IPS DF 6.9 (cell line): ENCODE results near the gene CLIC4.
"Not testable (repeated sequence)": the region's sequence is repeated elsewhere in the genome, so short reads cannot be mapped to it uniquely, and the experiment has no call there.

Experiments
- DNase-seq: peaks from one replicate; pipeline ENCODE4 v3.0.0-alpha.2; 2013; ENCODE audit warnings: low read depth, low spot score
- H3K27ac ChIP-seq: one replicate; pipeline ENCODE4 v1.5.1; 2013; ENCODE audit warnings: low read length, control low read depth
- H3K27me3 ChIP-seq: 2 replicates; pipeline ENCODE4 v1.6.1; 2013; ENCODE audit warnings: mild to moderate bottlenecking, low read length; ENCODE audit not compliant: control insufficient read depth, insufficient read depth
- H3K36me3 ChIP-seq: 2 replicates; pipeline ENCODE4 v1.6.1; 2013; ENCODE audit warnings: low read length; ENCODE audit not compliant: control insufficient read depth, insufficient read depth
- H3K4me1 ChIP-seq: 2 replicates; pipeline ENCODE4 v1.6.1; 2013; ENCODE audit warnings: low read length; ENCODE audit not compliant: control insufficient read depth, insufficient read depth
- H3K4me3 ChIP-seq: 2 replicates; pipeline ENCODE4 v1.5.1; 2013; ENCODE audit warnings: mild to moderate bottlenecking, low read length
- H3K9me3 ChIP-seq: 2 replicates; pipeline ENCODE4 v1.6.1; 2013; ENCODE audit warnings: low read length, inconsistent platforms; ENCODE audit not compliant: control insufficient read depth, insufficient read depth
- WGBS: extraction: QIAGEN DNeasy Blood & Tissue Kit; methylation state at CpG from one replicate; pipeline ENCODE4 v1.1.7; 2013; ENCODE audit warnings: mixed read lengths, missing lambda C conversion rate; ENCODE audit not compliant: insufficient read length, insufficient coverage; 5-methylcytosine and 5-hydroxymethylcytosine counted together

Gene CLIC4

GRCh38 chr1:24733342-24733741 lies 11.9 kb upstream of the CLIC4 start:
- H3K9me3 ChIP-seq, H3K4me3 ChIP-seq, H3K4me1 ChIP-seq, H3K36me3 ChIP-seq, H3K27me3 ChIP-seq, DNase-seq, H3K27ac ChIP-seq: not testable (repeated sequence)
- no CpG with 5 or more reads among the region's 7 CpGs for WGBS

GRCh38 chr1:24735156-24735508 lies 10.1 kb upstream of the CLIC4 start:
- WGBS, result no CpG with 5 or more reads among the region's 5 CpGs
- no peaks in the 10 kb centered on the region for H3K36me3 ChIP-seq
- no peak overlapping the region for H3K27ac ChIP-seq
- no peaks in the 10 kb centered on the region for H3K27me3 ChIP-seq
- no peaks in the 10 kb centered on the region for H3K9me3 ChIP-seq
- H3K4me3 ChIP-seq, result no peak overlapping the region
- H3K4me1 ChIP-seq, result no peaks in the 10 kb centered on the region
- no peak for DNase-seq

- Histone ChIP-seq H3K4me1 (no peaks in the 10 kb centered on the region), H3K27me3 (no peaks in the 10 kb centered on the region), H3K4me3 (no peak overlapping the region), H3K9me3 (no peaks in the 10 kb centered on the region), H3K36me3 (no peaks in the 10 kb centered on the region), H3K27ac (no peak overlapping the region)
- DNase-seq, result no peak
- WGBS, result no CpG with 5 or more reads among the region's 16 CpGs
These were observed 9.5 kb upstream of the CLIC4 start for GRCh38 chr1:24735509-24736375.

DNA sequence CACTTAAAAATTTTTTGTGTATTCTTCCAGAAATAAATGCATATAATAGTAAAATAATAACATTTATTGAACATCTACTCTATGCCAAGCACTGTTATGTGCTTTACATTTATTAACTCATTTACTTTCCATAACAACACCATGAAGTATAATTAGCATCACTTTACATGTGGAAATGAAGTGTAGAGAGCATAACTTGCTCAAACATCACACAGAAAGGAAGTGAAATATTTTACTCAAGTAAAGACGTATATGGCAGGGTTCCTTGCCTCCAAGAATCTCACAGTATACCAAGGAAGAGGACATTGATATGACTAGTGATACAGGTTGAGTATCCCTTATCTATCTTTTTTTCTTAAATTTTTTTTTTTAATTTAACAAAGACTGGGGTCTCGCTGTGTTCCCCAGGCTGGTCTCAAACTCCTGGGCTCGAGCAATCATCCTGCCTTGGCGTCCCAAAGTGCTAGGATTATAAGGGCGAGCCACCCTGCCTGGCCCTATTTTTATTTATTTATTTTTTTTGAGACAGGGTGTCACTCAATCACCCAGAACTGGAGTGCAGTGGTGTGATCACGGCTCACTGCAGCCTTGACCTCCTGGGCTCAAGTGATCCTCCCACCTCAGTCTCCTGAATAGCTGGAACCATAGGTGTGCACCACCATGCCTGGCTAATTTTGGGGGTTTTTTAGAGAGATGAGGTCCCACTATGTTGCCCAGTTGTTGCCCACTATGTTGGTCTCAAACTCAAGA lies 7.7 kb upstream of the CLIC4 start:
- peaks cover 3% of the 10 kb centered on the region; the same call in 1 of the 2 replicates for H3K4me1 ChIP-seq
- H3K9me3 ChIP-seq, result no peaks in the 10 kb centered on the region
- no peak overlapping the region for H3K4me3 ChIP-seq
- no peak for DNase-seq
- no peak overlapping the region for H3K27ac ChIP-seq
- no CpG with 5 or more reads among the region's 6 CpGs for WGBS
- H3K27me3 ChIP-seq, result no peaks in the 10 kb centered on the region
- H3K36me3 ChIP-seq, result no peaks in the 10 kb centered on the region

GRCh38 chr1:24739241-24739640 lies 6.0 kb upstream of the CLIC4 start:
- no peaks in the 10 kb centered on the region for H3K9me3 ChIP-seq
- WGBS, result no CpG with 5 or more reads among the region's 9 CpGs
- peaks cover 7% of the 10 kb centered on the region; the same call in 1 of the 2 replicates for H3K4me1 ChIP-seq
- DNase-seq, result no peak
- H3K27me3 ChIP-seq, result no peaks in the 10 kb centered on the region
- H3K36me3 ChIP-seq, result no peaks in the 10 kb centered on the region
- no peak overlapping the region for H3K27ac ChIP-seq
- H3K4me3 ChIP-seq, result no peak overlapping the region

GRCh38 chr1:24742090-24742938 lies 2.9 kb upstream of the CLIC4 start:
- DNase-seq, result no peak
- no peak overlapping the region for H3K4me3 ChIP-seq
- no peaks in the 10 kb centered on the region for H3K27me3 ChIP-seq
- H3K4me1 ChIP-seq, result peaks cover 7% of the 10 kb centered on the region; the same call in 1 of the 2 replicates
- no peak overlapping the region for H3K27ac ChIP-seq
- 100% methylated on average over 1 of the region's 9 CpGs for WGBS
- H3K36me3 ChIP-seq, result no peaks in the 10 kb centered on the region
- no peaks in the 10 kb centered on the region for H3K9me3 ChIP-seq

GRCh38 chr1:24743404-24744211 lies 1.6 kb upstream of the CLIC4 start:
- H3K27me3 ChIP-seq, result no peaks in the 10 kb centered on the region
- no peak for DNase-seq
- no peak overlapping the region for H3K4me3 ChIP-seq
- H3K36me3 ChIP-seq, result no peaks in the 10 kb centered on the region
- peaks cover 7% of the 10 kb centered on the region; the same call in 1 of the 2 replicates for H3K4me1 ChIP-seq
- no CpG with 5 or more reads among the region's 10 CpGs for WGBS
- H3K27ac ChIP-seq, result no peak overlapping the region
- H3K9me3 ChIP-seq, result no peaks in the 10 kb centered on the region

GRCh38 chr1:24745711-24746413 lies 615 bp downstream of the CLIC4 start:
- Histone ChIP-seq H3K4me1 (peaks cover 7% of the 10 kb centered on the region; the same call in 1 of the 2 replicates), H3K4me3 (peak overlapping the region; percentile 91), H3K36me3 (no peaks in the 10 kb centered on the region), H3K27ac (no peak overlapping the region), H3K27me3 (no peaks in the 10 kb centered on the region), H3K9me3 (no peaks in the 10 kb centered on the region)
- no peak for DNase-seq
- WGBS, result no CpG with 5 or more reads among the region's 70 CpGs
